ENCODE measurements around the gene SRC.

Gene SRC
- 0.95 to 4.0 (median 1.6) reads per million in 4 donors for total RNA-seq

- DNase-seq = peak; percentile 20 to 37 (median 29)
Measured at GRCh38 chr20:37345339-37346235, at the start of gene SRC. SRC (plus strand) TSS chr20:37346140; CDS start chr20:37384154, 38,014 bp downstream.

- DNase-seq = no peak
Measured at GRCh38 chr20:37296371-37296770, 49.6 kb upstream of the SRC start.

- DNase-seq = no peak
Measured at GRCh38 chr20:37297066-37297736, 48.7 kb upstream of the SRC start.

- no peak for DNase-seq
Measured at GRCh38 chr20:37298190-37298939, 47.6 kb upstream of the SRC start.

- no peak for DNase-seq
Measured at GRCh38 chr20:37299718-37300528, 46.0 kb upstream of the SRC start.

- no peak for DNase-seq
Measured at GRCh38 chr20:37301120-37301519, 44.8 kb upstream of the SRC start.

- DNase-seq = no peak
Measured at GRCh38 chr20:37301558-37301957, 44.4 kb upstream of the SRC start.

- no peak for DNase-seq
Measured at GRCh38 chr20:37302981-37303380, 43.0 kb upstream of the SRC start.

GRCh38 chr20:37303637-37304036 is 42.3 kb upstream of the SRC start:
- no peak for DNase-seq

- DNase-seq = no peak
Measured at GRCh38 chr20:37305079-37305478, 40.9 kb upstream of the SRC start.

- DNase-seq = no peak
Measured at GRCh38 chr20:37305839-37306238, 40.1 kb upstream of the SRC start.

- DNase-seq = peak in 1 of 5 donors; percentile 50
Measured at GRCh38 chr20:37308086-37309050, 37.6 kb upstream of the SRC start.

- no peak for DNase-seq
Measured at GRCh38 chr20:37309290-37309689, 36.6 kb upstream of the SRC start.

GRCh38 chr20:37309936-37310590 is 35.9 kb upstream of the SRC start:
- DNase-seq = no peak

GRCh38 chr20:37310951-37311350 is 35.0 kb upstream of the SRC start:
- no peak for DNase-seq

GRCh38 chr20:37311710-37312355 is 34.1 kb upstream of the SRC start:
- DNase-seq = no peak

- no peak for DNase-seq
Measured at GRCh38 chr20:37313546-37314091, 32.3 kb upstream of the SRC start.

- DNase-seq = no peak
Measured at GRCh38 chr20:37314099-37314498, 31.8 kb upstream of the SRC start.

- DNase-seq = no peak
Measured at GRCh38 chr20:37314617-37315016, 31.3 kb upstream of the SRC start.

- no peak for DNase-seq
Measured at GRCh38 chr20:37315021-37315451, 30.9 kb upstream of the SRC start.

All from T-helper 1 cell (primary cell).